ENCODE results near the gene EHD4.
A peak's percentile ranks its signal among the peaks of the same experiment; 100 is the strongest.

EHD4 gene

DNA sequence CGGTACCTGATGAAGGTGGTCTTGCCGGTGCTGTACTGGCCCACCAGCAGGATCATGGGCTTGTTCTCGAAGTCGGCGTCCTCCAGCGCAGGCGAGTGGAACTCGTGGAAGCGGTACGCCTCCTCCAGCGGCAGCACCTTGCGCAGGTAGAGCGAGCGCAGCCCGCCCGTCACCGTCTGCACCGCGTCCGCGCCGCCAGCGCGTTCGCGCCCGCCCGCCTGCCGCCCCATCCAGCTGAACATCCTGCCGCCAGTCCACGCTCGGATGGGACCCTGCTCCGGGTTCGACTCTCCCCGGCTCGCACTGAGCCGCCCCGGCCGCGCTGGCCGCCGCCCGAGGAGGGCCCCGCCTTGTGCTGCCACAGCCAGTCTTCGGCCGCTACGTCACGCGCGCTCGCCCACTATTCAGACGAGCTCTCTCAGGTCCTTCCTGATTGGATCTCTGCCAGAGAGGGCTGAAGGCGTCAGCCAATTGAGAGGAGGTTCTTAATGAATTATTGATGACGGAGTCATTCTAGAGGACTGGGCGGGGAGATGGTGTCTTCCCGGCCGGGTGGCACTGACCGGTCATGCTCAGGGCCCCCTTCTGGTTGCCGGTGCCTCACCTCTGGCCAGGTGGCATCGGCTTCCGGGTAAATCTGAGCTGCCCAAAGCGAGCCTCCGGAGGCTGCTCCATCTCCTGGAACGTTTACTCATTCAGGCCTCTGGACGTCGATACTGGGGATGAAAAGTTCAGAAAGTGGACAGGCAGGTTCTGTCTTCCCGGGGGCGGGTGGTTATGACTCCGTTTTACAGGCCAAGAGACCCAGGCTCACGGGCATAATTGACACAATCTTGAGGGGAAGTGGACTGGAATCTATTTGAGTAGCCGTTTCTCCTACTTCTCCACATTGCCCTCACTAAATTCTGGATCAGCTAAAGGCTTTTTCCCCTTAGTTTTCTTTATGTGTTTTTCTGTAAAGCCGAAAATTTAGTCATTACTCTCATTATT lies at the start of gene EHD4:
EHD4 (minus strand) TSS at position 305 of the 990 bp plus-strand sequence; CDS start at position 242, 63 bp downstream.
- DNase-seq (ENCODE audit: insufficient read length, low spot score) (peak; percentile 93), FAIRE-seq (peak; percentile 99)
- peak; percentile 80 for TF ChIP-seq POLR2A (IDR thresholded peaks at IDR 0.05; ENCODE audit: low read depth, low read length)

DNA sequence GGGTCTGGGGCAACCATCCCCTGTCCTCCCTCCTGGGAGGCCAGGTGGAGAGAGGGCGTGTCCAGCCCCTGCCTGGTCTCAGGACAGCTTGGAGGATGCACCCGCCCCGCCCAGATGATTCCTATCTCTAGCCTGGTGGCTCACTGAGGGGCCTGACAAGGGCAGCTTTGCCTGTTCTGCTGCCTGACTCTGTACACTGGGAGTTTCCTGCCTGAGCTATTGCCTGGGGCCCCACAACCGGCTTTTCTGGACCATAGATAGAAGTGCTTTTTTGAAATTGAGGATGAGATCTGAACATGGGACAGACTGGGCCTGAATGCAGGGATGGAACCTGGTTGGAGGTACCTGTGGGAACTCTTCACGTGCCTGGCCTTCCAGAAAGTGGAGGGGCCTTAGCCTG lies 49.2 kb upstream of the EHD4 start:
- TF ChIP-seq POLR2A (IDR thresholded peaks at IDR 0.05; ENCODE audit: low read depth, low read length), result no peak
- no peak for FAIRE-seq
- no peak for DNase-seq (ENCODE audit: insufficient read length, low spot score)

DNA sequence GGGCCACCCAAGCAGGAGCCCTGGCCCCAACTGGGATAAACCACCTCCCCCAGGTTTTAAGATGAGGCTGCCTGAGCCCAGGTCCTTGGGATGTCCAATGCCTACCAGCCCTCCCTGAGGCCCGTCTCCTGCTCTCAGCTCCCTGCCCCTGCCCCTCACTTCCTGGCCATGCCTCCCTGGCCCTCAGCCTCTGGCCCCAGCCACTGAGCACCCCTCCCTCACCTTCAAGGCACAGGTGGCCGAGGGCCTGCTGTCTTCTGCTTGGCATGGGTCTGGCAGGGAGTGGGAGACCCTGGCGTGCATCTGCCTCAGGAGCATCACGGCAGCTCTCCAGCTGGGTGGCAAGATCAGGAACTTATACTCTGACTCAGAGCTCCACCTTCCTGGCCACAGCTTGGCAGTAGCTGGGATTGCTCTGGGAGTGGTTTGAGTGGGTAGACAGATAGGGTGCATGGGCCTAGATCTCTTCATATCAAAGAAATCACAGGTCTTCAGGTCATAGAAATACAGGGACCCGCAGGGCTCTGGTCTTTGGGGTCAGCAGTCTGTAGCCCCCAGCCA lies 48.4 kb upstream of the EHD4 start, which contains the start of gene PLA2G4E:
PLA2G4E (minus strand) TSS at position 330 of the 561 bp plus-strand sequence; CDS start at position 318, 12 bp downstream.
- no peak for TF ChIP-seq POLR2A (IDR thresholded peaks at IDR 0.05; ENCODE audit: low read depth, low read length)
- FAIRE-seq (no peak), DNase-seq (ENCODE audit: insufficient read length, low spot score) (peak; percentile 28)

DNA sequence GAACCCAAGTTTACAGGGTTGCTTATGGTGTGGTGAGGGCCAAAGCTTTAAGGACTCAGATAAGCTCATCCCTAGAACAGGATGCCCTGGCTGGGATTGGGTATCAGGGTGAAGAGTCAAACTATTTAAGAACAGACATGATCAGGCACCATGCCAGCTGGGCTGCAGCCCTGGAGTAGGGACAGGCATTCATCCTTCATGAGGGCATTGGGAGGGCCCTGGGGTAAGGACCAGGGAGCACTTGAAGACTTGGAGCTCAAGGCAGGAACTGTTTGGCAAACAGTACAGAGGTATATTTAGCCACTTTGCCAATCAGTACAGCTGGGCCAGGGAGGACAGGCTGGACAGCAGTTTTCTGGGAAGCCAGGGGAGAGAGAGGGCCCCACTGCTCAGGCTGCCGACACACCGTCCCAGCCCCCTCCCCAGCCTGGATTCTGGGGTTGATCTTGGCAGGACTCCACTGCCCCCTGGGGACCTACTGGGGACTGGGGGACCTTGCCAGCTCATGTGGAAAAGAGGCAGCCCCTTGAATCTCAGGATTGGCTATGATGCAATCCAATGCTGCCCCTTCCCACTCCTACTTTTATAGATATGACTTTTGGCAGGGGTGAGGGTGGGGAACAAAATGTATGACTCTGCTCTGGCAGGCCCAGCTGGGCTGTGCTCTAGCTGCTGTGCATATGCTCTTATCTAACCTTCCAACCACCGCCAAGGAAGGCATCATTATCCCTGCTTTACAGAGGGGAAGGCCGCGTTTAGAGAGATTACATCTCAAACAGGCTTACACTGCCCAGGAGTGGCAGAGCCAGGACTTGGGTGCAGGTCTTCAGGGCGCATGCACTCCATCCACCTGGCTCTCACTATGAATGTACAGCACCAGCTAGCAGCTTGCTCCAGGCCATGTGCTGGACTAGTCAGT lies 46.2 kb upstream of the EHD4 start:
- no peak for FAIRE-seq
- no peak for TF ChIP-seq POLR2A (IDR thresholded peaks at IDR 0.05; ENCODE audit: low read depth, low read length)
- no peak for DNase-seq (ENCODE audit: insufficient read length, low spot score)

DNA sequence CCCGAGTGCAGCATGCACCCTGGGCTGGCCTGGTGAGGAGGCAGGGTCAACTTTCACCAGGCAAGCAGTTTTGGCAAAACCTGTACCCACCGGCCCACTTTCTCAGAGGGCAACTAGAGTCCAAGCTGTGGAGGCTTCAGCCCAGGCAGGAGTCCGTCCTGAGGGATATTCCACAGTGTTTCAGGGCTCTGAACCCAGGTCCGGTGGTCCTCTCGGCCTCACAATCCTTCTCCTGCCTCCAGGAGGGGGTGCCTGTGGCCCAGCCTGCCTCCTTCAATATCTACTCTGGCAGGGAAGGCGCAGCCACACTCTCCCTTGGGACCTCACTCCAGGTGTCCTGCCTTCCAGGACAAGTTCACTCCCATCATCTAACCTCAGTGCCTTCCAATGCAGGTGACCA lies 44.6 kb upstream of the EHD4 start:
- no peak for TF ChIP-seq POLR2A (IDR thresholded peaks at IDR 0.05; ENCODE audit: low read depth, low read length)
- DNase-seq (ENCODE audit: insufficient read length, low spot score) (no peak), FAIRE-seq (no peak)

DNA sequence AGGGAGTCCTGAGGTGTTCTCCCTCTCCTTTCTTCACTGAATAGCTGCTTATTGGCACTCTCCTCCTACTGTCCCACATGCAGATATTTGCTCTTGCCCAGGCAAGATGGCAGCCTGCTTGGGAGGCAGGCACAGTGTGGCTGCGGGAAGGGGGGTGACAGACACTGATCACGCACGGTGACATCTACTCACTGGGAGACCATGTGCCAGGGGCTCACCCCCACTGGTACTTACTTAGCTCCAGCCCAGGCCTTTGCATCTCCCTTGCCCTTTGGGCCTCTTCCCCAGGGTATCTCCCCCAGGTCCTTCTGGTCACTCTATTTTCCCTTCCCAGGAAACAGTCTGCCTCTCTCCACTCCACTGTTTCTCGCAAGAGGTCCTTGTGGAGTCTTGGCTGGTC lies 42.0 kb upstream of the EHD4 start:
- no peak for TF ChIP-seq POLR2A (IDR thresholded peaks at IDR 0.05; ENCODE audit: low read depth, low read length)
- FAIRE-seq (no peak), DNase-seq (ENCODE audit: insufficient read length, low spot score) (no peak)

DNA sequence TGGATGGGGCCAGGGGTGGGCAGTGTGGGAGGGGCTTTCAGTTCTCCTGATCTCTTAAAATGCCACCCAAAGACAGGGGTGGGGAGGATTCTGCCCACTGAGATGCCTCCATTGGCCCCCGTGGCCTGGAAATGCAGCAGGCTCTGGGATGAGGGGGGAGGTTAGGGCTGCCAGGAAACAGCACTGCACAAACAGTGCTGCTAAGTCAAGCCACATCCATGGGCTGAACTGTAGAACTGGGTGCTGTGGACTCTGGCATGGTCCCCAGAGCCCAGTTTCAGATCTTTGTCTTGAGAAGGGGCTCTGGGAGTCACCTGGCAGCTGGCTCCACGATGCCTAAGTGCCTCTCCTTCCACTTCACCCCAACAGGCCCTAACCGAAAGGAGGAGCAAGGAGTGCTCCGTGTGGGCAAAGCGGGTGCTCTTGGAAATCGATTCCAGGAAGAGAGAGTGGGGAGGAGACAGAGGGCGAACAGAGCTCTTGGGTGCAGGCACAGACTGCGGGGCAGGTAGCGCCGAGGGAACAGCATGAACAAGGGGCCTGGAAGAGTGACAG lies 40.6 kb upstream of the EHD4 start:
- no peak for TF ChIP-seq POLR2A (IDR thresholded peaks at IDR 0.05; ENCODE audit: low read depth, low read length)
- DNase-seq (ENCODE audit: insufficient read length, low spot score) (no peak), FAIRE-seq (no peak)

DNA sequence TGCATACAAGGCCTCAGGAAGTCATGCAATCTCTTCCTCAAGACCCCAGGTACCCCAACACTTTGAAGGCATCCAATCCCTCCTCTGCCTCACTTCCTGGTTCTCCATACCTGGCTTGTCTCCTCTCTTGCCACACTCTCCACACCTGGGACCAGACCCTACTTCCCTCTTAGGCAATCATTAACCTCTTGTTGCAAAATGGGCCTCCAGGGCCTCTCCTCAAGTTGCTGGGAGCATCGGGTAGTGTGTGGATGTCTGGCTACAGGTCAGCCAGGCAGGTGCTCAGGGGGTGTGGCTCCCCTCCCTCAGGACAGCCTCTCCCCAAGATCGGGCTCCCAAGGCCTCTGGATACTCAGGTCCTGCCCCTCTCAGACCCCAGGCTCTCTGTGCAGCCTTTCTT lies 39.9 kb upstream of the EHD4 start:
- FAIRE-seq, result no peak
- no peak for TF ChIP-seq POLR2A (IDR thresholded peaks at IDR 0.05; ENCODE audit: low read depth, low read length)
- no peak for DNase-seq (ENCODE audit: insufficient read length, low spot score)

DNA sequence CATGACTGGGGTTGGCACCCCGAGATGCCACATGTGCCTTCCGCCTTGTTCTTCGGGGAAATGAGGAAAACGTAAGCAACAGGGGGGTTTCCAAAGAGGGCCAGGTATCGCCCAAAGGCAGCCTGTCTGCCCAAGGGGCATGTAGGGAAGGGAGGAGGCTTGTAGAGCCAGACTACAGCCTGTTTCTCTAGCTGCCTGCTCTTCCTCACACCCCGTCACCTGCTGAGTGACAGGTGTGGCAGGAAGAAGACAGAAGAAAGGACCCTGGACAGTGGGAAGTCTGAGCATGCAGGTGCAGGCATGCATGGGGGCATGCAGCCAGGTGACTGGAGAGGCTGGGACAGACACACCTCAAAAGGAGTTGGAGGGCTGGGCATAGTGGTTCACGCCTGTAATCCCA lies 38.7 kb upstream of the EHD4 start:
- no peak for FAIRE-seq
- DNase-seq (ENCODE audit: insufficient read length, low spot score), result no peak
- no peak for TF ChIP-seq POLR2A (IDR thresholded peaks at IDR 0.05; ENCODE audit: low read depth, low read length)

DNA sequence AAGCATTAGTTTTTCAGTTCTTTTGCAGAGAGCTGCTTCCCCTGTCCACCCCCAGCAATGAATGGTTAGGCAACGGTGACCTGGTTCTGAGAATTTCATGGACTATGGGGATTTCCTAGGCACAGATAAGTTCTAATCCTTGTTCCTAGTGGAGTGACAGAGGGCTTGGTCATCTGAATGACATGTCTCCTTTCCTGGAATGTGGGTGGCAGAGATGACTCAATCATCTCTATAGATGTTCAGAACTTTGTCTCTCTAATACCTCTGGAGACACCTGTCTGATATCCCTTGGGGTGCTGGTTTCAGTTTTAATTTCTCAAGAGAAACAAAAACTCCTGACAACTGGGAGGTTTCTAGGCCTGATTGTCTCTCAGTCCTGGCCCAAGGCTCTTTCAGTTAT lies 38.1 kb upstream of the EHD4 start:
- DNase-seq (ENCODE audit: insufficient read length, low spot score), result no peak
- FAIRE-seq, result no peak
- no peak for TF ChIP-seq POLR2A (IDR thresholded peaks at IDR 0.05; ENCODE audit: low read depth, low read length)

DNA sequence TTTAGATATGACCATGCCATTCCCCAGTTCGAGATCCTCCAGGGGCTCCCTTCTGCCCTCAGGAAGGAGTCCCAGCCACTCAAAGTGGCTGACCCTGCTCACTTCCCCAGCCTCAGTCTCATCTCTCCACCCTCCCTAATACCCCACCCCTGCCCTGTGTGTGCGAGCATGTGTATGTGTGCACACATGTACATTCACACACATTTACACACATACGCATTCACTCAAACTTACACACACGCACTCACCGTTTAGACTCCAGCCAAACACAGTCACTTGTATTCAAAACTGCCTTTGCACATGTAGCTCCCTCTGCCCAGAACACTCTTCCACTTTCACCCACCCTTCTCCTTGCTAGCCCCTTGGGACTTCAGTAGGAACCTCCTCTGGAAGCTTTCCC lies 37.1 kb upstream of the EHD4 start:
- FAIRE-seq, result no peak
- TF ChIP-seq POLR2A (IDR thresholded peaks at IDR 0.05; ENCODE audit: low read depth, low read length), result no peak
- no peak for DNase-seq (ENCODE audit: insufficient read length, low spot score)

DNA sequence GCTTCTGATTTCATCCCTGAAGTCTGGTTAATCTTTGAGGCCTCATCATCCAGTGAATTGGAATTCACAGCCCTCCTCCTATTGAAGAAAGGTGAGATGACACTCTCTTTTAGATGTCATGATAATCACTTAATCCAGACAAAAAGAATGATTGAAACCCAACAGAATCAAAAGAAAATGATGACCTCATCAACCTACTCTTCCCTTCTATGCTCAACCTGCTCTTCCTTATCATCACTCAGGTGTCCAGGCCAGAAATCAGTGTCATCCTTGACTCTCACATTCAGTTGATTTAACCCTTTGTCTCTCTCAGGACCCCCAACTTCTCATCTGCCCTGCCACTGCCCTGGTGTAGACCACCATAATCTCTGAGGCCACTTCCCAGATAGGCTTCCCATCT lies 36.7 kb upstream of the EHD4 start:
- no peak for TF ChIP-seq POLR2A (IDR thresholded peaks at IDR 0.05; ENCODE audit: low read depth, low read length)
- no peak for FAIRE-seq
- DNase-seq (ENCODE audit: insufficient read length, low spot score), result no peak

DNA sequence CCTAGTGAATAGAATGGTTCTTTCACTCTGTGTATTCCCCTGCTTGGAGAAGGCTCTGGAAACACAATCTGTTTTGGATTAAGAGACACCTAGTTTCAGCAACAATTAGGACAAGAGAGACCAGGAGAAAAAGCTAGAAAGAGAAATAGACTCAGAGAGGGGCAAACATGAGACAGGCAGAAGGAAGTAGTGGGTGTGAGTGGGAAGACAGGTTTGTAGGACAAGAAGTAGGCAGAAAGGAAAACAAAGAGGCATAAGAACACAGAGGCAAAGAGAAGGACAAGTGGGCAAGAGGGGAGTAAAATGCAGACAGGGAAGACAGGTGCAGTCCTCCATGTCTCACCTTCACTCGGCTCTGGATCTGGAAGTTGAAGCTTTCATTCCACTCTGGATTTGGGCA lies 35.0 kb upstream of the EHD4 start:
- FAIRE-seq (no peak), DNase-seq (ENCODE audit: insufficient read length, low spot score) (no peak)
- TF ChIP-seq POLR2A (IDR thresholded peaks at IDR 0.05; ENCODE audit: low read depth, low read length), result no peak

Data from H54 (cell line).